ENCODE data around the gene ADAM8.

- no peak for TF ChIP-seq CTCF (IDR thresholded peaks at IDR 0.05)
- no peak for TF ChIP-seq EZH2 (IDR thresholded peaks at IDR 0.05; ENCODE audit: borderline replicate concordance, insufficient read depth, low read depth, low read length, poor library complexity, severe bottlenecking)
Observed at GRCh38 chr10:133289761-133290160, 13.1 kb upstream of the ADAM8 start.
